Esophagus muscularis mucosa (tissue), 4 donors: Measurements from ENCODE around the gene TCP10L. TPM values are rescaled to one million over a fixed set of nuclear protein-coding genes. Genes with fewer than 3 reads are reported as not detected.

Source experiments
- DNase-seq: peaks from one replicate; pipeline ENCODE4 v3.0.0-alpha.2; 2017; ENCODE audit errors: extremely low spot score
- H3K27ac ChIP-seq, 4 donors: fragments of 200-600 bp; sonication (generic); replicated peaks in 1 of 4; 1 replicate in 3 of 4; 2 replicates in 1 of 4; pipeline ENCODE4 v1.5.1; 2016 to 2019; ENCODE audit warnings: mild to moderate bottlenecking in 1 of 4
- H3K27me3 ChIP-seq, 4 donors: fragments of 200-600 bp; sonication (generic); one replicate each; pipeline versions ENCODE4 v1.5.1 to v1.6.0; 2016 to 2019
- H3K36me3 ChIP-seq, 4 donors: fragments of 200-600 bp; sonication (generic); one replicate each; pipeline ENCODE4 v1.5.1; 2016 to 2019
- H3K4me1 ChIP-seq, 4 donors: fragments of 200-600 bp; sonication (generic); one replicate each; pipeline ENCODE4 v1.5.1; 2016 to 2019
- H3K4me3 ChIP-seq, 4 donors: fragments of 200-600 bp; sonication (generic); 1 replicate in 2 of 4; 2 replicates in 2 of 4; pipeline ENCODE4 v1.5.1; 2016 to 2019; ENCODE audit warnings: mild to moderate bottlenecking in 4 of 4, moderate library complexity in 1 of 4
- H3K9me3 ChIP-seq, 4 donors: fragments of 200-600 bp; sonication (generic); 1 replicate in 3 of 4; 2 replicates in 1 of 4; pipeline ENCODE4 v1.5.1; 2016 to 2019
- EP300 ChIP-seq: sonication (generic); formaldehyde crosslinking; IDR thresholded peaks from one replicate; pipeline ENCODE4 v1.6.1; 2017; ENCODE audit warnings: antibody characterized with exemption
- POLR2A ChIP-seq: fragments of 450-650 bp; IDR thresholded peaks from one replicate; pipeline ENCODE4 v1.6.1; 2017; ENCODE audit warnings: antibody characterized with exemption, moderate library complexity, mild to moderate bottlenecking, low read depth
- POLR2AphosphoS5 ChIP-seq, 2 donors: sonication (generic); formaldehyde crosslinking; IDR thresholded peaks; one replicate each; pipeline ENCODE4 v1.6.1; 2017; ENCODE audit warnings: antibody characterized with exemption in 2 of 2
- WGBS: methylation state at CpG from one replicate; pipeline ENCODE4 v1.1.5; 2018; 5-methylcytosine and 5-hydroxymethylcytosine counted together
- intact Hi-C: fragments of 100-400 bp; cut with DNase I; formaldehyde crosslinking; loops from one replicate; pipeline ENCODE4 v1.15.1; 2023
- total RNA-seq, 4 donors: library from RNA; depleted of rRNA; stranded (reverse); fragments of >200 nt; gene quantifications; one replicate each; pipeline versions ENCODE4 v1.1.0 to v1.2.1, GENCODE V29; 2016
- TF ChIP-seq, protein P1 (sequence below), 3 experiments: fragments of 200-600 bp in 2 of 3; fragments of 450-650 bp in 1 of 3; sonication (generic) in 2 of 3; IDR thresholded peaks; one replicate each; pipeline ENCODE4 v1.5.1; 2017 to 2019; ENCODE audit warnings: antibody characterized with exemption in 3 of 3, mild to moderate bottlenecking in 2 of 3, moderate library complexity in 1 of 3

TCP10L gene
- total RNA-seq, 4 donors from 2014 or later, result 1.2 to 1.7 (median 1.5) TPM

DNA sequence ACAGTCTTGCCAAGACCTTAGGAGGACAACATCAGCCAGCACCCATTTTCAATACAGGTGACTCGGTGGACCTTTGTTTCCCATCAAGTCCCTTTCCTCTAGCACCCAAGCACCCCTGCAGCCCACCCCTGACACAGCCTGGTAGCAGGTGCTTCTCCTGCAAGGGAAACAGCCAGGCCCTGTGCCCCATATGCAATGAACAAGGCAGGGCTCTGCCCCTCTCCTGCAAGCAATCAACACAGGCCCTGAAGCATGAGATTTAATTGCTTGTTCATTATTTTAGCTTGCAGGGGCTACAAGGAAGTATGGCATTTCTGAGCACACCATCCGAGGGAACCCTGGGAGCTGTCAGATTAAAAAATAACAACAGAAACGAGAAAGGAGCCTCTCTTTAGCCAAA lies 35.4 kb downstream of the TCP10L start:
- peaks cover 0 to 2% (median 0%) of the 10 kb centered on the region in 4 donors for H3K4me1 ChIP-seq
- no peaks in the 10 kb centered on the region for H3K36me3 ChIP-seq
- no peaks in the 10 kb centered on the region for H3K9me3 ChIP-seq
- H3K27ac ChIP-seq, result no peak overlapping the region
- H3K27me3 ChIP-seq, result no peaks in the 10 kb centered on the region
- no peak for TF ChIP-seq EP300
- no peak for TF ChIP-seq POLR2AphosphoS5 (IDR thresholded peaks at IDR 0.05)
- intact Hi-C loops, result no loop called here
- peak; percentile 60 for DNase-seq
- 80% methylated on average over 3 of the region's 3 CpGs for WGBS
- no peak overlapping the region for H3K4me3 ChIP-seq

DNA sequence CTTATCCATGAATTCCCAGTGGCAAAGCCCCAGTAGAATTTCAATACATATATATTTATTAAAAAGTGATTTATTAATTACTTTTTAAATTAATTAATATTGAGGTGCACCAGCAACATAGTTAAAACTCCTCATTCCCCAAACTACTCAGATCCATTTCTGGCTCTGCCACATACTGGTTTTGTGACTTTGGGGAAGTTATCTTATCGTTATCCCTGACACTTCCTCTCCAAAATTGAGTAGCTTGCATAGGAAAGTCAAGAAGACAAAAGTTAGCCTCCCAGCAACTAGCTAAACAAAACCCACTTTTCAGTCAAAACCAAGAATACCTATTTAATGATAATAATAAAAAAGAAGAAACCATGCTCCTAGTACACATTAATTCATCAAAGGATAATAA lies 35.9 kb downstream of the TCP10L start:
- TF ChIP-seq POLR2A, result no peak
- no peak for TF ChIP-seq POLR2AphosphoS5 (IDR thresholded peaks at IDR 0.05)
- TF ChIP-seq, protein P1, sequence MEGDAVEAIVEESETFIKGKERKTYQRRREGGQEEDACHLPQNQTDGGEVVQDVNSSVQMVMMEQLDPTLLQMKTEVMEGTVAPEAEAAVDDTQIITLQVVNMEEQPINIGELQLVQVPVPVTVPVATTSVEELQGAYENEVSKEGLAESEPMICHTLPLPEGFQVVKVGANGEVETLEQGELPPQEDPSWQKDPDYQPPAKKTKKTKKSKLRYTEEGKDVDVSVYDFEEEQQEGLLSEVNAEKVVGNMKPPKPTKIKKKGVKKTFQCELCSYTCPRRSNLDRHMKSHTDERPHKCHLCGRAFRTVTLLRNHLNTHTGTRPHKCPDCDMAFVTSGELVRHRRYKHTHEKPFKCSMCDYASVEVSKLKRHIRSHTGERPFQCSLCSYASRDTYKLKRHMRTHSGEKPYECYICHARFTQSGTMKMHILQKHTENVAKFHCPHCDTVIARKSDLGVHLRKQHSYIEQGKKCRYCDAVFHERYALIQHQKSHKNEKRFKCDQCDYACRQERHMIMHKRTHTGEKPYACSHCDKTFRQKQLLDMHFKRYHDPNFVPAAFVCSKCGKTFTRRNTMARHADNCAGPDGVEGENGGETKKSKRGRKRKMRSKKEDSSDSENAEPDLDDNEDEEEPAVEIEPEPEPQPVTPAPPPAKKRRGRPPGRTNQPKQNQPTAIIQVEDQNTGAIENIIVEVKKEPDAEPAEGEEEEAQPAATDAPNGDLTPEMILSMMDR (IDR thresholded peaks at IDR 0.05), result no peak
- TF ChIP-seq EP300, result no peak
- Histone ChIP-seq H3K4me1 (no peaks in the 10 kb centered on the region), H3K36me3 (no peaks in the 10 kb centered on the region), H3K9me3 (no peaks in the 10 kb centered on the region), H3K4me3 (no peak overlapping the region), H3K27ac (no peak overlapping the region), H3K27me3 (no peaks in the 10 kb centered on the region)
- DNase-seq, result no peak
- 72% methylated on average over 1 of the region's 1 CpG for WGBS
- intact Hi-C loops, result no loop called here

DNA sequence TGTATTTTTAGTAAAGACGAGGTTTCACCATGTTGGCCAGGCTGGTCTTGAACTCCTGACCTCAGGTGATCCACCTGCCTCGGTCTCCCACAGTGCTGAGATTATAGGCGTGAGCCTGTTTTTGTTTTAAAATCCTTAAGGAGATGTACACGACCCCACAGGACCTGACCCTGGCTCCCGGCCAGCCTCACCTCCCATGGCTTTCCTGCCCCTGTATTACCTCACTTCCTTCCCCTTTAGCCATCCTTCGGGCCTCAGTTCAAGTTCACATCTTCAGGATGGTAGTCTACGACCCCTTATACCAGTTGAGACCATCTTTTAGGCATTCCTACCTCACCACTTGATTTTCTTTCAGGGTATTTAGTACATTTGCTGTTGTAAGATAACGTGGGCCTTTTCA lies 36.3 kb downstream of the TCP10L start:
- no peaks in the 10 kb centered on the region for H3K36me3 ChIP-seq
- peak; percentile 57 for DNase-seq
- TF ChIP-seq POLR2AphosphoS5 (IDR thresholded peaks at IDR 0.05) (no peak), POLR2A (no peak), EP300 (no peak)
- TF ChIP-seq, protein P1 (IDR thresholded peaks at IDR 0.05), result no peak
- H3K27me3 ChIP-seq, result no peaks in the 10 kb centered on the region
- no peak overlapping the region for H3K4me3 ChIP-seq
- no peaks in the 10 kb centered on the region for H3K9me3 ChIP-seq
- WGBS, result 82% methylated on average over 8 of the region's 8 CpGs
- no peak overlapping the region for H3K27ac ChIP-seq
- intact Hi-C loops, result no loop called here
- no peaks in the 10 kb centered on the region for H3K4me1 ChIP-seq

DNA sequence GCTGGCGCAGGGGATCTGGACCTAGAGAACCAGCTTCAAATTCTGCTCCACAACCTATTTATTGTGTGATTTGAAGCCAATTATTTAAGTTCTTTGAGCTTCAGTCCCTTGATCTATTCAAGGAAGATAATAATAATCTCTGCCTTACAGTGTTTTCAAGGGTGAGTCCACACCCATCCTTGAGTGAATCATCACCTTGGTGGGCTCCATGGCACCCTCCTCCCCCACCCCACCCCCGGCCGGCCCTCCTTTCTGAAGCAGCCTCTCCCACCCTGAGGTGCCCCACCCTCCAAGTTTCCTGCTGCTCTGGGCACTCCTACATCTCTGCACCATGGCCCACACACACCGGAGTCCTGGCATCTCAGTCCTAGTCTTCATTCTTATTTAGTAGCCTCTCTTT lies 38.3 kb downstream of the TCP10L start:
- H3K4me3 ChIP-seq, result no peak overlapping the region
- no peaks in the 10 kb centered on the region for H3K36me3 ChIP-seq
- 95% methylated on average over 4 of the region's 4 CpGs for WGBS
- intact Hi-C loops, result no loop called here
- H3K27ac ChIP-seq, result no peak overlapping the region
- H3K4me1 ChIP-seq, result no peaks in the 10 kb centered on the region
- no peak for DNase-seq
- no peaks in the 10 kb centered on the region for H3K27me3 ChIP-seq
- no peaks in the 10 kb centered on the region for H3K9me3 ChIP-seq
- TF ChIP-seq POLR2A, result no peak
- TF ChIP-seq POLR2AphosphoS5 (IDR thresholded peaks at IDR 0.05), result no peak
- no peak for TF ChIP-seq EP300
- TF ChIP-seq, protein P1 (IDR thresholded peaks at IDR 0.05), result no peak

DNA sequence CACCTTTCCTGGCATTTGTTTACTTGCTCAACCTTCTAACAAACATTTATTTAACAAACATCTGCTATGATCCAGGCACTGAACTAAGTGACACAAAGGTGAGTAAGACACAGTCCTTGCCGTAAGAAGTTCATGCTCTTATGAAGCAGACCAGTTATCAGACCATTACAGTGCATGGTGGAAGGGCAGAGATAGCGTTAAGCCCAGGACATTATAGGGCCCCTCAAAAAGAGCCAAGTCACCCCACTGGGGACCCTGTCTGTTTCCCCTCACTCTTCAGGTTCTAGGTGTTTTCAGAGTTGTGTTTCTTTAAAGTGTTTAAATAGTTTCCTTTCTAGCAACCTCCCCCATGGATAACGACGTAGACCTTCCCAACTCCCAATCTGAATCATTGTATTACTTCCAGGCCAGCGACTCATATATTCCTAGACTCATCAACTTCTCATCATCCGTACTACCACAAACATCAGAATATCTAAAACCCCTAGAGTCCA lies 39.3 kb downstream of the TCP10L start:
- intact Hi-C loops, result no loop called here
- no peak overlapping the region for H3K4me3 ChIP-seq
- H3K27ac ChIP-seq, result no peak overlapping the region
- WGBS, result 83% methylated on average over 6 of the region's 6 CpGs
- DNase-seq, result peak; percentile 47
- H3K9me3 ChIP-seq, result no peaks in the 10 kb centered on the region
- TF ChIP-seq EP300 (no peak), POLR2A (no peak), POLR2AphosphoS5 (IDR thresholded peaks at IDR 0.05) (no peak)
- TF ChIP-seq, protein P1 (IDR thresholded peaks at IDR 0.05), result no peak
- no peaks in the 10 kb centered on the region for H3K4me1 ChIP-seq
- no peaks in the 10 kb centered on the region for H3K36me3 ChIP-seq
- no peaks in the 10 kb centered on the region for H3K27me3 ChIP-seq
